Stimulated activated CD8-positive, alpha-beta memory T cell treated with anti-CD3 and anti-CD28 coated beads, Interleukin-15, amount 100 ng/mL, for 48 hours (primary cell): Measurements from ENCODE around the gene LCN10.

ENCODE experiments used
- DNase-seq, 2 donors: peaks; one replicate each; pipeline ENCODE4 v3.0.0-alpha.2; 2020; ENCODE audit warnings: low read depth in 2 of 2

The LCN10 gene

DNA sequence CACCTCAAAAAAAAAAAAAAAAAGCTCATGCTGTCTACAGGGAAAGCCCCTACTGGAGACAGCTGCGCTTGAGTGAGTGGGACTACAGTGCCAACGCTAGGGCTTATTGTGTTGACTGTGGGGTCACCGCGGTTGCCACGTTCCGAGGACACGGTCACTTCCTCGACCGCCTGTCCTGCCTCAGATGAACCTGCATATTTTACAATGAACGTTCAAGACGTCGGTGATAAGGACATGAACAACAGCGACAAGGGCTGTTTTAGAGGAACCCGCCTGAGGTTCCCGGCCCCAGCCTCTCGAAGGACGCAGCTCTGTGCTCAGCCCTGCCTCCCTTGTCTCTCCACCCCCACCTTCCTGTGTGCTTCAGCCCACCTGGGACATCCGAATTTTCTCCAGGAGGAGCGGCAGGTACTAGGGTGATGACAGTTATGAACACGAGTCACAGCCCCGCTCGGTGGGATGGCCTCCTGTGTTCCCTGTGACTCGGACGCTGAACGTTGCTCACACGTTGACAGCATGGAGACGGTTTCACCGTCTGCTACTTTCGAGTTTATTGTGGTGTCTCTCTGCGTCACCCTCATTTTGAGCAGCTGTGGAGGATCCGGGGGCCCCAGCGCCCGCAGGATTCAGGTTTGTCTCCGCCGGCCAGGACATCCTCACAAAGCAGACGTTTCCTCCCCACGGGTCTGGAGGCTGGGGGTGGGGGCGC, 41.6 kb downstream of the LCN10 start:
- DNase-seq = peak; percentile 62 to 76

DNA sequence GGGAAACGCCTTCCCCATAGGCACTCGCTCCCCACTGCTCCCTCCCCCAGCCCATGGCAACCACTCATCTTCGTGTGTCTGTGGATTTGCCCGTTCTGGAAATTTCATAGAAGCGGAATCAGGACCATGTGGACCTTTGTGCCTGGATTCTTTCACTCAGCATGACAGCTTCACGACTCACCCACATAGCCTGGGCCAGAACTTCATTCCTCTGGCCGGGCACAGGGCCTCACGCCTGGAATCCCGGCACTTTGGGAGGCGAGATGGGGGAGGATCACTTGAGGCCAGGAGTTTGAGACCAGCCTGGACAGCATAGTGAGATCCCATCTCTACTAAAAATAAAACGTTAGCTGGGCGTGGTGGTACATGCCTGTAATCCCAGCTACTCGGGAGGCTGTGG, 42.4 kb downstream of the LCN10 start:
- DNase-seq = no peak

DNA sequence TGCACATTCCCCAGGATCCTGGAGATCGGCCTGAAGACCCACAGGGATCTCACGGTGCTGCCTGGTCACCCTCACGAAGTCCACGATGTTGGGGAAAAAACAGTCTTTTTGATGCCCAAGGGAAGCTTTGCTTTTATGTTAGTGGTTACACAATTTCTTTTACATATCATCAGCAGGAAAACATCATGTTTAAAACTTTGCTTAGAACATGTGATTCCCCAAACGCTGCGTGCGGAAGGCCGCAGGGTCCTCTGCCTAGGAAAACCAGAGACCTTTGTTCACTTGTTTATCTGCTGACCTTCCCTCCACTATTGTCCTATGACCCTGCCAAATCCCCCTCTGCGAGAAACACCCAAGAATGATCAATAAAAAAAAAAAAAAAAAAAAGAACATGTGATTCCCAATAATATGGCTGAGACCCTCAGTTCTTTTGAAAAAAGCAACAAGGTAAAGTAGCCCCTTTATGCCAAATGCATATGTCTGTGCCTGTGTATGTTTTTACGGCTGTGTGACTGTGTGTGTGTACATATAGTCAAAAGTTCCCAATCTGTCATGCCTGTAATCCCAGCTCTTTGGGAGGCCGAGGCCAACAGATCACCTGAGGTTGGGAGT, 44.0 kb downstream of the LCN10 start:
- DNase-seq = no peak

DNA sequence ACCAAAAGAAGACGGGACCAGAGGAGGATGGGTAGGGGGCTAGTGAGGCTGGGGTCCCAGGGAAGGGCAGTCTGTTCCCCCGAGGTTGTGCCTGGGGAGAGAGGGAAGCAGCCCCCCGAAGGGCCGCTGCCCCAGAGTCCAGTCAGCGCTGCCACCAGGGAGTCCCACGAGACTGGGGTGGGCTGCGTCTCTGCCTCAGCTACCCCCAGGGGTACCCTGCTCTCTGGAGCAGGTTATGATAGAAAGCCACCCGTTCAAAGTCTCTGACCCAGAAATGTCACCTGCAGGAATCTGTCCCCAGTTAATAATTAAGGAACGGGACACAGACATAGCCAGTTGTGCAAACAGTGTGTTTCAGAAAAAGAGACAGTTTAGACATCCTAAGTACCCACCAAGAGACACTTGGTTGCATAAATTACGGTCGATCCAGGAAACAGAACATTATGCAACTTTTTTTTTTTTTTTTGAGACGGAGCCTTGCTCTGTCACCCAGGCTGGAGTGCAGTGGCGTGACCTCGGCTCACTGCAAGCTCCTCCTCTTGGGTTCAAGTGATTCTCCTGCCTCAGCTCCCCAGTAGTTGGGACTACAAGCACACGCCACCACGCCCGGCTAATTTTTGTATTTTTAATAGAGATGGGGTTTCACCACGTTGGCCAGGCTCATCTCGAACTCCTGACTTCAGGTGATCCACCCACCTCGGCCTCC, 44.8 kb downstream of the LCN10 start:
- no peak for DNase-seq

DNA sequence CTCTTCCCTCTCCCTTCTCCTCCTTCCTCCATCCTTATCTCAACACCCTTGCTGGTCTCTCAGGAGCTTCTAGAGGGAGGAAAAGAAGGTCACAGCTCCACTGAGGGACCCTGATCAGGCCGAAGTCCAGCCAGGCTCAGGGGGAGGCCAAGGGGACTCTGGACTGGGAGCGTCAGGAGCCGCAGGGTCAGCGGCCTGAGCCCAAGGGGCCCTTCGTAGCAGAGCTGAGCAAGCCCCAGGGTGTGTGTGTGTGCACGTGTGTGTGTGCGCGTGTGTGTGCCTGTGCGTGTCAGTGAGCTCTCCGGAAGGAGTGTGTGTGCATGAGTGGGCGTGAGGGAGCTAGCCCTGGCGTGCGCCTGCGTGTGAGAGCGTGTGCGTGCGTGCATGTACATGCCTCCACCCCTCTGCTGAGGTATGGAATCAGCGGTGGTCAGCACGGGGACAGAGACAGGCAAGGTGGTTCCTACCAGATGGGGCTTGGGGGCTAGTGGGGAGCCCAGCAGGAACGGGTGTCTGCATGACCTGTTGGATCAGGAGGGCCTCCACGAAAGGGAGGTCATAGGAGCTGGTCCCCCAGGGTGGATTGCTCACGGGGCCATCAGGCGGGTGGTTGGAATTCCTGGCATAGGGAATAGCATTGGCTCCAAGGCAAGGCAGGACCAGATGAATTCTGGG, 45.5 kb downstream of the LCN10 start:
- DNase-seq = no peak

DNA sequence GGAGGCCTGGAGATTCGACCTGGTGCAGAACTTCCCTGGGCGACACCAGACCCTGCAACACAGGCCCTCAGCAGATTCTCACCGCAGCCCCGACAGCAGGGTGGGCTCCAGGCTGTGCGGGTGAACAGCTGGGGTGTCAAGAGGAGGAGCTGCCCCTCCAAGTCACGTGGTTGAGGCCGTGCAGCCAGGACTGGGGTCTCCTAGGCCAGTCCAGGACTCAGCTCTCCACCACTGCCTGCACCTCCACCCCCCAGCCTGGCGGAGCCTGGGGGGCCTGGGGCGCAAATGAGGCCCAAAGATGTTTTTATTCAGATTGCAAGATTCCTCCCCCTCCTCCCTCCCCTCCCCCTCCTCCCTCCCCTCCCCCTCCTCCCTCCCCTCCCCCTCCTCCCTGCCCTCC, 46.2 kb downstream of the LCN10 start:
- no peak for DNase-seq

DNA sequence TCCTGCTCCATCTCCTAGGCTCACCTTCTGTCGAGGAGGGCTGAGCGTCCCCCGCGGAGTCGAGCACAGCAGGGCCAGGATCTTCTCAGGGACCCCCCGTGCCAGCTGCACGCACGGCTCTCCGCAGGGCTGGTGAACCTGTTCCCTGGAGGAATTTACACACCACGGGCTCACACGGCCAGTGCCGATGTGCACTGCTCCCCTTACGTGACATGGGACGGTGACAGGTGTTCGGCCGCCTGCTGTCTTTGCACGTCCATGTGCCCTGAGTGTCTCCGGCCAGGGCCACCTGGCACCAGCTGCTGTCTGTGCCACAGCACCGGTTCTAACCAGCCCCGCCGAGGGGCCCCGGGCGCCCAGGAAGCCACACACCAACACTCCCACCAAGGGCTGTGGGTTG, 46.8 kb downstream of the LCN10 start:
- DNase-seq = no peak

DNA sequence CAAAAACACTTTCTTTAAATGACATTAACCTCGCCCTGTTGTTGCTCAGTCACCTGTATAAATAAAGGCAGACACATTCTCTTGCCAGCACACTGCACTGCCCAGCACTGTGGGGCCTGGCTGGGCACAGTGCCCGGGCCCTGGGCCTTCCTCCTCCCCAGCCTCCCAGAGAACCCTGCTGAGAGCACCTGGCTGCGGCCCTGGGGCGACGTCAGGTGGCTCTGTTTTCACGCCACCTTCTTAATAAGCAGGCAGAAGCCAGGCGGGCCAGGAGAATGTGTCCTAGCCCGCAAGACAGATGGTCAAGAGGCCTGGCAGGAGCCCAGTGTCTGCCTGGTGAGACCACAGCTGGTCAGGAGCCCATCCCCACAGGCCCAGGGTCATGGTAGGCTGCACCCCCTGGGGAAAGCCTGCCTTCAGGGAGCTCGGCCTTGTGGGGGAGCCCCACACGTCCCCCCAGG, 47.3 kb downstream of the LCN10 start:
- DNase-seq = no peak

DNA sequence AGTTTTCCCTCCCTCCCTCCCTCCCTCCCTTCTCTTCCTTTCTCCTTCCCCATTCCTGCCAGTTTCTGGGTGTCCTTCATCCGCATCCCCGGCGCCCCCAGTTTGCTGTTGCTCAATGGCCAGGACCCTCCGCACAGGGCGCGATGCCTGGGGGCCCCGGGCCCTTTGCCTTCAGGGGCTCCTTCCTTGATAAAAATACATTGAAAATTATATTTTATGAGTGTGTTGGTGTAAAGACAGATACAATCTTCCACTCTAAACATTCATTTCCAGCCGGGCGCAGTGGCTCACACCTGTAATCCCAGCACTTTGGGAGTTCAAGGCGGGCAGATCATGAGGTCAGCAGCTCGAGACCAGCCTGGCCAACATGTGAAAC, 47.9 kb downstream of the LCN10 start:
- DNase-seq = no peak

DNA sequence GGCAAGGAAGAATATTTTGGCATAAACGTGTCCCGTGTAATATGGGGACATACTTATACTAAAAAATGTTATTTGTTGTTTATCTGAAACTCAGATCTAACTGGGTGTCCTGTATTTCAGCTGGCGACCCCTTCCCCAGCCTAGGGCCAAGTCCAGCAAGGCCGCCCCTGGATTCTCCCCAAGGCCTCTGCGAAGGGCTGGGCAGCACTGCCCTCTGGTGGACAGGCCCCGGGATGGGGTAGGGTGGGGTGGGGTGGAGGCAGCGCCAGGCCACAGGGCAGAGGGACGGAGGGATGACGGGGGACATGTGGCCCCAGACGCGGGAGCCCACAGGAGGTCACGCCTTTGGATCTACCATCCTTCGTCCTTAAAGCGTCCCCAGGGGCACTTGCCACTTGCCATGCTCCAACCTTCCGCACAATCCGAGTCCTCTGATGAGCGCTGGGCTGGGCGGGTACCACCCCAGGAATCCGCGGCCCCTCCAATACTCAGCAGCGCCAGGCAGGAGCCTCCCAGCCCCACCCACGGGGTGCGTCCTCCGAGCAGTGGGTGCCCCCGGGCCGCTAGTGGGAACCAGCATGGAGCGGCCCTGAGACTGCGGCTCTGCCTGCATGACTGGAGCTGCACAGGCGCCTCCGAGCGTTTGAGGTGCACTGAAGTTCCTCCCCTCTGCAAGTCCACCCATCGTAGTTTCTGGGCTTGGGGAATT, 48.4 kb downstream of the LCN10 start:
- DNase-seq = no peak

DNA sequence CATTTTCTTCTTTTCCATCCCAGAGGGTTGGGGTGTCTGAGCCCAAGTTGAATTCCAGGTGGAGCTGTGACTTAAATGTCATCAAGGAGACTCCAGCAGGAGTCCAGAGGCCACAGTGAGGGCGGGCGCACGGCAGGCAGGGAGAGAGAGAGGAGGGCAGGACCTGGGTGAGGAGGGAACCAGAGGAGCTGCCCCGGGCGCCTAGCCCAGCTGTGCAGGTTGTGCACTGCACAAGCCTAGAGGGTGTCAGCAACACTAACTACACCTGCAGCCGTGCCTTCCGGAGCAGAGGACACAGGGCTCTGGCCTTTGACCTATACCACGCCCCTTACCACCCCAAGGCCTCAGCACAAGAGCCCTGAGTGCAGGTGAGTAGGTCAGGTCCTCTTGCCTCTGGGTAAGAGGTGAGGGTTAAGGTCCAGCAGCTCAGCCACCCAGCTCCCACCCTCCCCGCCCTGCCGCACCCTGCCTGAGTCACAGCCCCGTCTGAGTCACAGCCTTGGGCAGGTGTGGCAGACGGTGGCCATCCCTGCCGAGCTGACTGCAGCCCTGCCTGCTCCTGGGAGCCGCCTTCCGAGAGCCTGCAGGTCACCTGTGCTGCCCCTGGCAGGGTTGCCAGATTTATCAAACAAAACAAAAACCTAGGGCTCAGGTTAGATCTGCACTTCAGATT, 49.1 kb downstream of the LCN10 start:
- peak in 1 of 2 donors; percentile 13 for DNase-seq

DNA sequence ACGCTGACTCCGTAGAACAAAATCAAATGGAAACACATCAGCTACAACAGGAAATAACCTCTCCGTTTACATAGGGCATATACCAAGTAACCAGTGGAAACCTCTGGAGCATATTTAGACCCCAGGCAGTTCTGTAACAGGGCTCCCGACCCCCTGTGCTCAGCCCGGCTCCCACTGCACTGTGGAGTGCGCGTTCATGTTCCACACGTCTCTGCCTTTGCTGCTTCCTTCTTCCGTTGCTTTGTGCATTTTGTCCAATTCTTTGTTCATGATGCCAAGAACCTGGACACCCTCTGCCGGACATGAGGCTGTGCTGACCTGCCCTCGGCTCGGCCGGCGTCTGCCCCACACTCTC, 49.6 kb downstream of the LCN10 start:
- DNase-seq = no peak

DNA sequence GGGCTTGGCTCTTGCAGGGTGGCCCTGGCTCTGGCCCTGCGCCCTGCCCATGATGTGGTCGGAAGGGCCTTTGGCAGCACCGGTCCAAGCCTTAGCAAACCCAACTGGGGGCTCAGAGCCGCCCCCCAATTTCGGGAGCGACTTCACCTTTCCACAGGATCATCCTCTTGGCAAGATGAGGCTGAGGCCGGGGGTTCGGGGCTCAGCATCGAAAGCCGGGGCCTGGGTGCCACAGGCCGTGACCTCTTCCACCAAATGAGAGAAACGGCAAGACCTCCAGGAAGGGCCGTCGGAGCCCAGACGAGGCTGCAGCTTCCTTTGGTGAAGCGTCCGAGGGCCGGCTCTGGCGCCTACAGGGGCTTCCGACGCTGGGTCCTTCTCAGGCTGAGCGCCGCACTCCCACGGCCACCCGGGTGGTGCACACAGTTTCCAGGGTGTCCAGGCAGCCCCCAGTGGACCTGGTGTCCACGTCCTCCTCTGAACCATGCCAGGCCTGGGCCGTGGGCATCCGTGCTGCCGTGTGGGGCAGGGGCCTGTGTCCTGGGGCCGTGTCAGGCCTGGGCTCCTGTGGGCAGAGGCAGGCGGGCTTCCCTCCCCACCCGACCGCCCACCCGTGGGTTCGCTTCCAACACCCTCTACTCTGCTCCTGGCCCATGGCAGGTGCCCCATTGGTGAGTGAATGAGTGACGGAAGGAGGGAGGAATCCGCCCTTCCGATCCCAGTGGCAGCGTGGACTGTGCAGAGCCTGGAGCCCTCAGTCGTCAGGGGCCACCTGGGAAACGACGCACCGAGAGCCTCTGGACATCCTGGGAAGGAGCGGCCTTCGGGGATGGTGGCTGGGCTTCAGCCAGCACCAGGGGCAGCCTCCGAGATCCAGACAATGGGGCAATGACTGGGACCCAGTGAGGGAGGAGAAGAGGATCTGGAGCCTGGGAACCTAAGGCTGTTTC, 50.3 kb downstream of the LCN10 start:
- DNase-seq = no peak

DNA sequence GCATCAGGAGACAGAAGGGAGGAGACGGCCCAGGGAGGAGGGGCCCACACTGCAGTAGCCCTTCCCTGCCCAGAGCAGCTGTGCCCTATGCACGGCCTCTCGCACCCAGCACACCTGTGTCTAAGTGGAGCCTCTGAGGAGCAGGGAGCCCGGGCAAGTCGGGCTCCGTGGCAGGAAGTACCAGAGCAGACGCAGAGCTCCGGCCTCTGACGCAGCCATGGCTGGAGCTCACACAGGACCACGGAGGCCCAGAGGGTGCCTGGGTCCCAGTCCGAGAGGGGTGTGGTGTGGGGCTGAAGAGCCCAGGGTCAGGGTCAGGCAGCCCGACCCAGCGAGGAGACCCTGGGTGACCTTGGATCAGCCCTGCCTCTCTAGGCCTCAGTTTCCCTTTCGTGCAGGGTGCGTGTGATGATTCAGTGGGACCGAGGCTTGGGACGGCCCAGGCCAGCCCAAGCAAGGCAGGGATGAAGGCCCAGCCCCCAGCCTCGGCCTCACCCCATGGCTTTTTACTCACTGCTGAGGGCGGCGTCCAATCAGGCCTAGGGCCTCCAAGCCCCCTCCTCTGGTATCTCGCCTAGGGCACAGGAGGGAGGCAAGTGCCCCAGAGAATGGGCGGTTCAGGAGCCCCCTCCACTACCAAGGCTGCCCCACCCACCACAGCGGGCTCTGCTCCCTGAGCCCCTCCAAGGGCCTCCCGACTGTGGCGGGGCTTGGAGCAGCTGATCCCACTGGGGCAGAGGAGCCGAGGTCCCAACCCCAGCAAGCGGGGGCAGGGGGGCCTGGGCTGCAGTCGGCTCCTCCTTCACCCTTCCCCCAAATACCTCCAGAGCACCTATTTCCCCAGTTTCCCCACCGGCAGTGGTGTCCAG, 51.2 kb downstream of the LCN10 start:
- no peak for DNase-seq

DNA sequence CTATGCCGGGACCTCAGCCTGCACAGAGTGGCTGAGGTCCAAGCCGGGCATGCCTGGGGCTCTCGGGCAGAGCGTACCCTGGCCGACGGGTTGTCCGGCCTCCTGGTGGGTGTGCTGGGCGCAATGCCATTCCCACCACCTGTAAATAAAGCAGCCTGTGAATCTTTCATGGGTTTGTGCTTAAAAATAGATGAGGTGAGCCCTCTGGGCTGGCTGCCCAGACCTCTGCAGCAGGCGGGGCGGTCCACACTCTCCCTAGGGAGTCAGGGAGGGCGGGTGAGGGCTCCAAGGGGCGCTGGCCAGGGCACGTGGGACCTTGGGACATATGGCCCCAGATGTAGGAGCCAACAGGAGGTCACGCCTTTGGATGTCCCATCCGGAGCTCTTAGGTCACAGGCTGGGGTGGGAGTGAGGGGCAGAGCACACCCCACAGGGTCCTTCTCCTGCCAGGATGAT, 51.9 kb downstream of the LCN10 start:
- no peak for DNase-seq

DNA sequence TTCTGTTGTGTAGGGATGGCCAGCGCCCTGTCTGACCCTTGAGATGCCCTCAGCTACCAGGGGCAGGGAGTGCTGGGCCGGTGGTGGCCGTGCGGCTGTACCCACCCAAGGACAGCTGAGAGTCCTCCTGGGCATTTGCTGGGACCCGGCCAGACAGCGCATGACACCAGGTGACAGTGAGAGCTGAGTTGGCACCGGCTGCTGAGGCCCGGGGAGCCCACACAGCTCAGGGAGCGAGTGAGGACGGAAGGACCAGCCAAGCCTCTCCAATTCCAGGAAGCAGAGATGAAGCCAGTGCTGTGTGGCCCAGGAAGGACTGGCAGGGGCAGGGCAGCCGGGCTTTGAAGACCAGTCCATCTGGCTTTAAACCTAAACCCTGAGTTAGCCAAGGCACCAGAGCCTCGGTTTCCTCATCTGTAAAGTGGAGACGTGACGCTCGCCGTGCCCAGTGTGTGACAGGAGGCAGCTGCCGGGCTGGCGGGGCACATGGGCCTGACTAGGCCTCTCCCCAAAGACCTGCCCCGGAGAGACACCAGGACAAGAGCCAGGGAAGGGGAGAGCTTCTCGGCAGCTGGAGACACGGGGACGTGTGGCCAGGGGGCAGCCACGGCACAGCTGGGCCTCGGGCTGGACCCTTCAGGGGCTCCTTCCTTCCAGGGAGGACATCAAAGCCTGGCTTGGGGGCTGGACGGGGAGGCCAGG, 52.5 kb downstream of the LCN10 start:
- no peak for DNase-seq

DNA sequence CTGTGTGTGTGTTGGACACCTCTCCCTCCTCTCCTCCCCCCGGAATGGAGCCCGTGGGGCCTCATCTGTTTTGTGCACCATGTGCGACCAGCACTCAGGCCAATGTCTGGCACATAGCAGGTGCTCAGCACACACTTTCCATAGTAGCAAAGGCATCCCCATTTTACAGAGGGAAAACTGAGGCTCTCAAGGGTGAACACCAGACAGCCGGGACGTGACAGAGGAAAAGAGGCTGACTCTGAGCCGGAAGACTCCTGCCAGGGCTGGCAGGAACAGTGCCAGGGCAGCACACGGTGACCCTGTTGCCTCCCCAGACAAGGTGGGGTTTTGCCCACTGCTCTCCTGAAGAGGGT, 53.7 kb downstream of the LCN10 start:
- no peak for DNase-seq

DNA sequence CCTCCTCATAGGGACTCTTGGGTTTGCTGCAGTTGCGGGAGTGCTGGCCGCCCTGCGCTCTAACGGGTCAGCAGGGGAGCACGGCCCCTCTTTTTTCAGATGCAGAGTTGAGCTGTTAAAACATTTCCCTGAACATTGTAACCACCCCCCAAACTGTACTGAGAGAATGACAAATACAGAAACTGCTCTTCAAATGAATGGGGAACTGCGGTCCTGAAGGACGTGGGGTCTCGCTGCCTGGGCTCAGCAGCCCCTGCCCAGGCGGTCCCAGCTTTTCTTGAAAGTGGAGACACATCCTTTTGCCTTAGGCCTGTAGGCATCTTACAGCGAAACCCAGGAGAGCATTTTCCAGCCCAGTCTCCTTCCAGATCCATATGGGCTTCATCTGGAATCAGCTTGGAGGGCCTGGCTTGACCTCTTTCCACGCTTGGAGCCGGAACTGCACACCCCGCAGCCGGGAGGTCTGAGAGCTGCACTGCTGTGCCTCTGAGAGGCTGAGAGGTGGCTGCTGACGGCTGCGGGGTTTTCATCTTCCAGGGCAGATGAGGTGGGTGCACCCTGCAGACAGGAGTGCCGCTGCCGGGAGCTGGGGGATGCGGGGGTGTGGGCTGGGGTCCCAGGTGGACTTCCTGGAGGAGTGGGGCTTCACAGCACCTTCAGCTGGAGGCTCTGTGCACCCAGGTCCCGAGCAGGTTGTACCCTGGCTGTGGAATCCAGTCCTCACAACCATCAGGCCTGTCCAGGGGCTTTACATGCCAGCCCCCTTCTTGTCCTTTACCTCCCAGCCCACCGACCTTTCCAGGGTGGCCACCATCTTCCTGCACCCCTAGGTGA, 54.2 kb downstream of the LCN10 start:
- DNase-seq = no peak
